ENCODE data around the gene CHRNA1. TPM values are rescaled to one million over a fixed set of nuclear protein-coding genes. Genes with fewer than 3 reads are reported as not detected.

Gene CHRNA1
- total and polyA plus RNA-seq, 10 of the 15 experiments (the other 5 are each of a cell fraction or from before 2014, with no cell fraction given) = 0.05 to 0.14 TPM; not detected in 8

DNA sequence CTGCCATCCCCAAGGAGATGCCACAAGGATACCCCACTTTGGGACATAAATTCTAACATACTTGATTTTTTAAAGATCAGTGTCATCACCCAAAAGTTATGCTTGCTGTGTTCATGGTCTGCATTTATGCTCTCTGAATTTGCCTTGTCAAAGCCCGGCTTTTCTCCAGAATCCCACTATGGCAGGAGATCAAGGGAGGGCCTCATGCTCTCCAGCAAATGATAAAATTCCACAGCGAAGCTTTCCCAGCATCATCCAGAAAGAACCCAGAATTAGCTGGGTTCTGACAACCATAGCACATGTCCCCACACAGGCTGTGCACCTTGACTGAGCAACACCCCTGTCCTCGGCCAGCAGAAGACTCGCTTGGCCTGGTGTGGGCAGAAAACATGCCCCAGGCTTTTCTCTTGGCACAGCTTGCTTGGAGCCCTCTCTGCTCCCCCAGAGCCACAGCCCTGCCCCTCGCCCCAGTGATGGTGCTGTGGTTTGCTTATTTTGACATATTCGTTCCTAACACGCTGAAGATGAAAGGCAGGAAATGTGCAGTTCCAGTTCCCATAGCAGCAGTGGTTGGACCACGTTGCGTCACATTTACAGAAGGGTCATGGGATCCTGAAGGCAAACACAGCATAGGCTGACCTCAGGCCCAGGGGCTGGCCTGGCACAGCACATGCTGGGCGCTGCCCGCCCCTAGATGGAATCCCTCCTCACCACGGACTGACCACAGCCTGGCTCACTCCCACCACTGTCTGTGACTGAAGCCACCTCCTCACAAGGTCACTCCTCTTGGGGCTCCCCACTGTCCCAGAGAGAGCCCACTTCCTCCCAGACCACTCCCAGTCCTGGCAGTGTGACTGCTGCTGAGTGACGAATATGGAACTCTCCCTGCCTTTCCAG, 14.1 kb upstream of the CHRNA1 start:
- no peak overlapping the region for H3K9ac ChIP-seq (ENCODE audit: control insufficient read depth, insufficient read depth, low read length)
- 24% methylated on average over 13 of the region's 13 CpGs for WGBS (ENCODE audit: insufficient coverage, insufficient replicate concordance, low lambda C conversion rate, missing lambda C conversion rate)
- no peak overlapping the region for H3K4me2 ChIP-seq (ENCODE audit: control insufficient read depth, insufficient read depth)
- ATAC-seq (peak; percentile 90), DNase-seq (ENCODE audit: low read depth, low spot score) (peak; percentile 50), FAIRE-seq (no peak)
- in situ Hi-C loops (cut with MboI) (no loop called here), intact Hi-C loops (cut with micrococcal nuclease; ENCODE audit: unreplicated experiment) (no loop called here)
- CTCF ChIA-PET = interaction anchor here (4.7 kb wide), 1 partner anchor 29 kb away, joined by 41 read pairs; no protein-coding TSS in a partner anchor
- H2AFZ ChIP-seq (ENCODE audit: control insufficient read depth, low read depth, low read length) = no peak overlapping the region
- SMC1A ChIA-PET (ENCODE audit: uncharacterized antibody, unreplicated experiment) = no interaction called here
- no TSS peak for BruUV-seq (replicated peaks)
- H3K79me2 ChIP-seq (ENCODE audit: control insufficient read depth, insufficient read depth, low read length) = no peaks in the 10 kb centered on the region
- POLR2A ChIA-PET = no interaction called here
- H3K27me3 ChIP-seq (replicated peaks in 1 of 2; ENCODE audit: control insufficient read depth in 2 of 2, insufficient read depth in 2 of 2, low read length in 1 of 2) = no peaks in the 10 kb centered on the region; a peak in 2 of 4 replicates
- RAD21 ChIA-PET (ENCODE audit: unreplicated experiment) = interaction anchor here (1.5 kb wide), 1 partner anchor 29 kb away, joined by 4 read pairs; no protein-coding TSS in a partner anchor
- H3K4me3 ChIP-seq = no peak overlapping the region
- H3K4me1 ChIP-seq (ENCODE audit: control insufficient read depth, insufficient read depth, low read length) = peaks cover 10% of the 10 kb centered on the region
- no peak overlapping the region for H3K27ac ChIP-seq (ENCODE audit: control insufficient read depth, insufficient read depth)
- no peaks in the 10 kb centered on the region for H3K9me3 ChIP-seq (replicated peaks; ENCODE audit: control insufficient read depth, insufficient read depth, low read length)
- no peaks in the 10 kb centered on the region for H4K20me1 ChIP-seq (ENCODE audit: control insufficient read depth, insufficient read depth)
- H3K36me3 ChIP-seq (ENCODE audit: control insufficient read depth in 2 of 2, insufficient read depth in 2 of 2, low read length in 1 of 2) = no peaks in the 10 kb centered on the region
- TF ChIP-seq ZNF274 (IDR thresholded peaks at IDR 0.05; ENCODE audit: insufficient read depth, insufficient read length) (no peak), EP300 (IDR thresholded peaks at IDR 0.05; ENCODE audit: borderline replicate concordance in 1 of 2, control insufficient read depth in 1 of 2, low read depth in 2 of 2, low read length in 2 of 2) (peak; percentile 68 to 77; a peak in 2 of 4 replicates), RFX5 (IDR thresholded peaks at IDR 0.05; ENCODE audit: low read depth, low read length) (no peak), SP1 (IDR thresholded peaks at IDR 0.05; ENCODE audit: low read depth, low read length) (peak; percentile 56), ZNF217 (IDR thresholded peaks at IDR 0.05) (no peak), CREB1 (IDR thresholded peaks at IDR 0.05; ENCODE audit: low read depth) (peak; percentile 67; the same call in 1 of the 2 replicates), JUNB (IDR thresholded peaks at IDR 0.05) (no peak), CEBPB (IDR thresholded peaks at IDR 0.05; ENCODE audit: borderline replicate concordance in 1 of 2, low read depth in 2 of 2, low read length in 2 of 2) (peak in 1 of 2 experiments; percentile 50; a peak in 1 of 4 replicates), BHLHE40 (IDR thresholded peaks at IDR 0.05; ENCODE audit: borderline replicate concordance in 1 of 2, low read depth in 2 of 2, low read length in 1 of 2) (peak; percentile 51 to 82; a peak in 2 of 4 replicates), IRF4 (IDR thresholded peaks at IDR 0.05; ENCODE audit: low read depth, low read length) (peak; percentile 48; the same call in 1 of the 2 replicates), FOXM1 (IDR thresholded peaks at IDR 0.05; ENCODE audit: low read depth, low read length) (no peak), KAT2A (conservative IDR thresholded peaks at IDR 0.05; ENCODE audit: control insufficient read depth, low read depth, low read length) (no peak), NR2C1 (IDR thresholded peaks at IDR 0.05) (no peak), POLR2A (IDR thresholded peaks at IDR 0.05; ENCODE audit: low read depth, low read length) (no peak), PAX8 (IDR thresholded peaks at IDR 0.05) (no peak), NR2F1 (conservative IDR thresholded peaks at IDR 0.05) (peak; percentile 89), CHD2 (IDR thresholded peaks at IDR 0.05; ENCODE audit: borderline replicate concordance, low read depth, low read length) (peak; percentile 34; the same call in 1 of the 2 replicates), SRF (IDR thresholded peaks at IDR 0.05; ENCODE audit: low read depth in 2 of 2, low read length in 2 of 2) (no peak), SIX5 (IDR thresholded peaks at IDR 0.05; ENCODE audit: low read depth, low read length, severe bottlenecking) (no peak)
- TF ChIP-seq, protein P1, sequence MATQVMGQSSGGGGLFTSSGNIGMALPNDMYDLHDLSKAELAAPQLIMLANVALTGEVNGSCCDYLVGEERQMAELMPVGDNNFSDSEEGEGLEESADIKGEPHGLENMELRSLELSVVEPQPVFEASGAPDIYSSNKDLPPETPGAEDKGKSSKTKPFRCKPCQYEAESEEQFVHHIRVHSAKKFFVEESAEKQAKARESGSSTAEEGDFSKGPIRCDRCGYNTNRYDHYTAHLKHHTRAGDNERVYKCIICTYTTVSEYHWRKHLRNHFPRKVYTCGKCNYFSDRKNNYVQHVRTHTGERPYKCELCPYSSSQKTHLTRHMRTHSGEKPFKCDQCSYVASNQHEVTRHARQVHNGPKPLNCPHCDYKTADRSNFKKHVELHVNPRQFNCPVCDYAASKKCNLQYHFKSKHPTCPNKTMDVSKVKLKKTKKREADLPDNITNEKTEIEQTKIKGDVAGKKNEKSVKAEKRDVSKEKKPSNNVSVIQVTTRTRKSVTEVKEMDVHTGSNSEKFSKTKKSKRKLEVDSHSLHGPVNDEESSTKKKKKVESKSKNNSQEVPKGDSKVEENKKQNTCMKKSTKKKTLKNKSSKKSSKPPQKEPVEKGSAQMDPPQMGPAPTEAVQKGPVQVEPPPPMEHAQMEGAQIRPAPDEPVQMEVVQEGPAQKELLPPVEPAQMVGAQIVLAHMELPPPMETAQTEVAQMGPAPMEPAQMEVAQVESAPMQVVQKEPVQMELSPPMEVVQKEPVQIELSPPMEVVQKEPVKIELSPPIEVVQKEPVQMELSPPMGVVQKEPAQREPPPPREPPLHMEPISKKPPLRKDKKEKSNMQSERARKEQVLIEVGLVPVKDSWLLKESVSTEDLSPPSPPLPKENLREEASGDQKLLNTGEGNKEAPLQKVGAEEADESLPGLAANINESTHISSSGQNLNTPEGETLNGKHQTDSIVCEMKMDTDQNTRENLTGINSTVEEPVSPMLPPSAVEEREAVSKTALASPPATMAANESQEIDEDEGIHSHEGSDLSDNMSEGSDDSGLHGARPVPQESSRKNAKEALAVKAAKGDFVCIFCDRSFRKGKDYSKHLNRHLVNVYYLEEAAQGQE (IDR thresholded peaks at IDR 0.05; ENCODE audit: low read depth, low read length) = no peak
- TF ChIP-seq, protein P2, sequence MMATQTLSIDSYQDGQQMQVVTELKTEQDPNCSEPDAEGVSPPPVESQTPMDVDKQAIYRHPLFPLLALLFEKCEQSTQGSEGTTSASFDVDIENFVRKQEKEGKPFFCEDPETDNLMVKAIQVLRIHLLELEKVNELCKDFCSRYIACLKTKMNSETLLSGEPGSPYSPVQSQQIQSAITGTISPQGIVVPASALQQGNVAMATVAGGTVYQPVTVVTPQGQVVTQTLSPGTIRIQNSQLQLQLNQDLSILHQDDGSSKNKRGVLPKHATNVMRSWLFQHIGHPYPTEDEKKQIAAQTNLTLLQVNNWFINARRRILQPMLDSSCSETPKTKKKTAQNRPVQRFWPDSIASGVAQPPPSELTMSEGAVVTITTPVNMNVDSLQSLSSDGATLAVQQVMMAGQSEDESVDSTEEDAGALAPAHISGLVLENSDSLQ (IDR thresholded peaks at IDR 0.05) = no peak
